ENCODE measurements around the gene CHCHD6. TPM values are rescaled to one million over a fixed set of nuclear protein-coding genes. Genes with fewer than 3 reads are reported as not detected.

CHCHD6 gene
- total RNA-seq, 1 experiment from 2014 or later: 40.9 TPM

DNA sequence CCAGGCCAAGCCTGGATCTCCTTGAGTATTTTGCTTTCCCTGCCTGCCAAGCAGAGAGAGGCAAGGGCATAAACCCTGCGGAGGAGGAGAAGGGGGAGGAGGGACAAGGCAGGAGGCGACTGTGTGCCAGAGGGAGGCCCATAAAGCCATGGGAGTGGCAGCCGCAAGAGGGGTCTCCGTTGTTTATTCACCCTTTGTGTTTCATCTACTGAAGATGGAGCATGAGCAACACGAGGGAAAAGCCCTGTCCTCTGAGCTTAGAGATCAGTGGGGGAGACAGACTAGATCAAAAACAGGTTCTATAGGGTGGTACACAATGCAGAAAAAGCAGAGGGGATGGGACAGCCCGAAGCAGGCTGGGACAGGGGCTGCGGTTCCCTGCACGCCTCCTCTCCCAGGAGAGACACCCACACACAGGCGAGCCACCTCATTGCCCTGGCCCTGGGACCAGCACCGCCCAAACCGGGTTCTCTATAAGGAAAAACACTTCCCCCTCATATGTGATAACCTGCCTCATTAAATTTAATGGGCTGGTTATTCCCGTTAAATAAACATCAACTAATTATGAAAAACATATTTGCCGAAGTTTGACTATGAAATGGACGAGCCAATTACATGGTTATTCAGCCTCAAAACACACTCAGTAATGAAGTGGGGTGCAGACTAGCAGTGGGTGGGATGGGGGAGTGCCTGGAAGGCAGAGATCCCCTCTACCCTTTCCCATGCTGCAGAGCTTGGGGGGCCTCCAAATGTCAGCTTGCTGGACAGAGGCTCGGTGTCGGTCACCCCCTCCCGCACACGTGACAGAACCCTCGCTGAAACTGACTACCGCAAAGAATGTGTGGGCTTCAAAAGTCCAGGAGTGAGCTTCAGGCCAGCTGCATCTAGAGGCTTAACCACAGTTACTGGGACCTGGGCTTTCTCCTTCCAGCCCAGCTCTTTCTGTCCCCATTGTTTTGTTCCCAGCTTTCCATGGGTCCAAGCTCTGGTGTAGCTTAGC is 264.7 kb downstream of the CHCHD6 start:
- ChIA-PET POLR2A (interaction anchor here (0.5 kb wide), 1 partner anchor 88 kb away, joined by 4 read pairs; no protein-coding TSS in a partner anchor), CTCF (interaction anchor here (2.1 to 2.3 kb wide), 2 partner anchors 14 to 231 kb away, joined by 5 to 6 read pairs; partner anchors contain the start of gene PLXNA1)
- ATAC-seq: no peak
- Mint-ChIP-seq H3K36me3 (0 out of 2 replicates have a peak, but pooled peaks cover 3% of the 10 kb centered on the region), H3K27me3 (ENCODE audit: low read depth) (no peaks in the 10 kb centered on the region), H3K9me3 (peaks cover 3% of the 10 kb centered on the region; the same call in 1 of the 2 replicates), H3K27ac (peak overlapping the region; percentile 72; the same call in 1 of the 2 replicates), H3K4me1 (peaks cover 13% of the 10 kb centered on the region), H3K4me3 (no peak overlapping the region)
- no peak for TF ChIP-seq ELF4 (CRISPR knock-in tag; IDR thresholded peaks at IDR 0.05; ENCODE audit: low read depth)
- no peak for TF ChIP-seq ZNF219 (CRISPR knock-in tag; IDR thresholded peaks at IDR 0.05; ENCODE audit: borderline replicate concordance)
- TF ChIP-seq ZNF138 (CRISPR knock-in tag; conservative IDR thresholded peaks at IDR 0.05): no peak
- DNase-seq (ENCODE audit: low spot score): no peak

DNA sequence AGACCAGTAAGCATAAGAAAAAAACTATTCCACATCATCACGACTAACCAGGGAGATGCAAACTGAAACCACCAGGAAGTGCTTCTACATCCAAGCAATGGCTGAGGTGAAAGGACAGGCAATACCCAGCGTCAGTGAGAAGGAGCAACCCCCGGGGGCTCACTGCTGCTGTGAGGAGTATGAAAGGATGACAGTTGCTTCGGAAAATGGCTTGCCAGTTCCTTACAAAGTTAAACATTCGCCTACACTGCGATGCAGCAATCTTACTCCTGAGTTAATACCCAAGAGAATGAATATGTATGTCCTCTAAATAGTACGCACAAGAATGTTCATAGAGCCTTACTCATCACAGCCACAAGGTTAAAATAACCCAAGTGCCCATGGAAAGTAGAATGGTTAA is 265.5 kb downstream of the CHCHD6 start:
- peaks cover 13% of the 10 kb centered on the region for H3K4me1 Mint-ChIP-seq
- no peak for TF ChIP-seq OVOL2 (CRISPR knock-in tag; IDR thresholded peaks at IDR 0.05; ENCODE audit: borderline replicate concordance)
- TF ChIP-seq NR2C2 (CRISPR knock-in tag; IDR thresholded peaks at IDR 0.05): no peak
- no peak for TF ChIP-seq FOXK1 (CRISPR knock-in tag; IDR thresholded peaks at IDR 0.05)
- no peak for TF ChIP-seq ZBTB43 (CRISPR knock-in tag; IDR thresholded peaks at IDR 0.05)
- TF ChIP-seq FOXP4 (CRISPR knock-in tag; IDR thresholded peaks at IDR 0.05): no peak
- TF ChIP-seq ZNF317 (CRISPR knock-in tag; IDR thresholded peaks at IDR 0.05; ENCODE audit: borderline replicate concordance, low read depth): no peak
- no peak for TF ChIP-seq NFATC4 (CRISPR knock-in tag; IDR thresholded peaks at IDR 0.05)
- no peak for TF ChIP-seq ATF2 (CRISPR knock-in tag; IDR thresholded peaks at IDR 0.05; ENCODE audit: borderline replicate concordance, low read depth)
- DNase-seq (ENCODE audit: low spot score): no peak
- no peak overlapping the region for H3K27ac Mint-ChIP-seq
- CTCF ChIA-PET: interaction anchor here (1.4 to 2.3 kb wide), 3 partner anchors 13 to 232 kb away, joined by 4 to 6 read pairs (median 5); partner anchors contain the start of gene PLXNA1
- no peak overlapping the region for H3K4me3 Mint-ChIP-seq
- POLR2A ChIA-PET: no interaction called here
- peaks cover 10% of the 10 kb centered on the region for H3K9me3 Mint-ChIP-seq
- ATAC-seq: no peak
- peaks cover under 1% of the 10 kb centered on the region; the same call in 1 of the 2 replicates for H3K27me3 Mint-ChIP-seq (ENCODE audit: low read depth)
- H3K36me3 Mint-ChIP-seq: peaks cover 7% of the 10 kb centered on the region

GRCh38 chr3:126970101-126970500 is 266.1 kb downstream of the CHCHD6 start:
- H3K36me3 Mint-ChIP-seq: peaks cover 10% of the 10 kb centered on the region
- H3K4me1 Mint-ChIP-seq: peaks cover 13% of the 10 kb centered on the region
- peaks cover 15% of the 10 kb centered on the region for H3K9me3 Mint-ChIP-seq
- peaks cover 5% of the 10 kb centered on the region for H3K27me3 Mint-ChIP-seq (ENCODE audit: low read depth)
- POLR2A ChIA-PET: no interaction called here
- no peak overlapping the region for H3K27ac Mint-ChIP-seq
- CTCF ChIA-PET: interaction anchor here (1.4 to 2.3 kb wide), 3 partner anchors 12 to 233 kb away, joined by 4 to 6 read pairs (median 5); partner anchors contain the start of gene PLXNA1
- DNase-seq (ENCODE audit: low spot score) (no peak), ATAC-seq (no peak)
- no peak overlapping the region for H3K4me3 Mint-ChIP-seq
- TF ChIP-seq E2F1 (CRISPR knock-in tag; IDR thresholded peaks at IDR 0.05) (no peak), ZNF416 (CRISPR knock-in tag; IDR thresholded peaks at IDR 0.05) (no peak), GABPB1 (CRISPR knock-in tag; IDR thresholded peaks at IDR 0.05) (no peak), FOXP4 (CRISPR knock-in tag; IDR thresholded peaks at IDR 0.05) (no peak), KAT7 (CRISPR knock-in tag; IDR thresholded peaks at IDR 0.05; ENCODE audit: borderline replicate concordance) (no peak), ZNF263 (CRISPR knock-in tag; IDR thresholded peaks at IDR 0.05; ENCODE audit: low read depth) (no peak), ZNF232 (CRISPR knock-in tag; IDR thresholded peaks at IDR 0.05) (no peak), ELF4 (CRISPR knock-in tag; IDR thresholded peaks at IDR 0.05; ENCODE audit: low read depth) (no peak), FOXK1 (CRISPR knock-in tag; IDR thresholded peaks at IDR 0.05) (no peak), TEAD4 (CRISPR knock-in tag; IDR thresholded peaks at IDR 0.05) (no peak), TCF7 (CRISPR knock-in tag; IDR thresholded peaks at IDR 0.05; ENCODE audit: low read depth) (no peak)
- TF ChIP-seq, protein P1, sequence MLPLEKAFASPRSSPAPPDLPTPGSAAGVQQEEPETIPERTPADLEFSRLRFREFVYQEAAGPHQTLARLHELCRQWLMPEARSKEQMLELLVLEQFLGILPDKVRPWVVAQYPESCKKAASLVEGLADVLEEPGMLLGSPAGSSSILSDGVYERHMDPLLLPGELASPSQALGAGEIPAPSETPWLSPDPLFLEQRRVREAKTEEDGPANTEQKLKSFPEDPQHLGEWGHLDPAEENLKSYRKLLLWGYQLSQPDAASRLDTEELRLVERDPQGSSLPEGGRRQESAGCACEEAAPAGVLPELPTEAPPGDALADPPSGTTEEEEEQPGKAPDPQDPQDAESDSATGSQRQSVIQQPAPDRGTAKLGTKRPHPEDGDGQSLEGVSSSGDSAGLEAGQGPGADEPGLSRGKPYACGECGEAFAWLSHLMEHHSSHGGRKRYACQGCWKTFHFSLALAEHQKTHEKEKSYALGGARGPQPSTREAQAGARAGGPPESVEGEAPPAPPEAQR (CRISPR knock-in tag; IDR thresholded peaks at IDR 0.05): no peak

Measured in WTC11 (cell line).